Gastrocnemius medialis (tissue), 4 donors: ENCODE data around the gene FANCL.

Experiments used
- POLR2A ChIP-seq, 2 donors: fragments of 450-650 bp; IDR thresholded peaks; one replicate each; pipeline ENCODE4 v1.6.1; 2017; ENCODE audit warnings: antibody characterized with exemption in 2 of 2, mild to moderate bottlenecking in 2 of 2, moderate library complexity in 2 of 2
- TF ChIP-seq, protein P1 (sequence below), 5 experiments: fragments of 450-650 bp in 3 of 5; fragments of 200-600 bp in 2 of 5; sonication (generic) in 2 of 5; IDR thresholded peaks in 4 of 5; conservative IDR thresholded peaks in 1 of 5; 1 replicate in 4 of 5; 2 replicates in 1 of 5; pipeline ENCODE4 v1.5.1; 2016 to 2019; ENCODE audit warnings: antibody characterized with exemption in 5 of 5, mild to moderate bottlenecking in 3 of 5, moderate library complexity in 3 of 5

DNA sequence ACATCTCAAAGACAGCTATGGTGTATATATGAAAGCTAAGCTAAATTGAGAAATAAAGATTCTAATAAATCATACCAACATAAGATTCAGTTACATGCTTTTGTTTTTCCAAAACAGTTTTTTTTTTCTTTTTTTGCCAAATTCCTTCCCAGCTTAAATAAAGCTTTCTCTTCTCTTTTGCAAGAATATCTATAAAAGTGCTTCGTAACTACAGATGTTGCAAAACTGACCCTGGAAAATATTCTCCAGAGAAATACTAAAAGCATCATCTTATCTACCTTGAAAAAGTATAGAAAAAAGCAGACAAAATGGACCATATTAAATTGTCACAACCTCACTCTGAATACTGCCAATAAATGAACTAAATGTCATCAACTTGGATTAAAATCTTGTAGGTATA lies 38.7 kb downstream of the FANCL start:
- TF ChIP-seq, protein P1, sequence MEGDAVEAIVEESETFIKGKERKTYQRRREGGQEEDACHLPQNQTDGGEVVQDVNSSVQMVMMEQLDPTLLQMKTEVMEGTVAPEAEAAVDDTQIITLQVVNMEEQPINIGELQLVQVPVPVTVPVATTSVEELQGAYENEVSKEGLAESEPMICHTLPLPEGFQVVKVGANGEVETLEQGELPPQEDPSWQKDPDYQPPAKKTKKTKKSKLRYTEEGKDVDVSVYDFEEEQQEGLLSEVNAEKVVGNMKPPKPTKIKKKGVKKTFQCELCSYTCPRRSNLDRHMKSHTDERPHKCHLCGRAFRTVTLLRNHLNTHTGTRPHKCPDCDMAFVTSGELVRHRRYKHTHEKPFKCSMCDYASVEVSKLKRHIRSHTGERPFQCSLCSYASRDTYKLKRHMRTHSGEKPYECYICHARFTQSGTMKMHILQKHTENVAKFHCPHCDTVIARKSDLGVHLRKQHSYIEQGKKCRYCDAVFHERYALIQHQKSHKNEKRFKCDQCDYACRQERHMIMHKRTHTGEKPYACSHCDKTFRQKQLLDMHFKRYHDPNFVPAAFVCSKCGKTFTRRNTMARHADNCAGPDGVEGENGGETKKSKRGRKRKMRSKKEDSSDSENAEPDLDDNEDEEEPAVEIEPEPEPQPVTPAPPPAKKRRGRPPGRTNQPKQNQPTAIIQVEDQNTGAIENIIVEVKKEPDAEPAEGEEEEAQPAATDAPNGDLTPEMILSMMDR (IDR thresholded peaks at IDR 0.05 in 4 of 5, conservative IDR thresholded peaks at IDR 0.05 in 1 of 5) = no peak
- no peak for TF ChIP-seq POLR2A (IDR thresholded peaks at IDR 0.05)
